GM18868 (cell line): ENCODE measurements around the gene ORC1.

Source experiments
- ATAC-seq: cut with Tn5 transposase; IDR thresholded peaks from one replicate; pipeline ENCODE4 v1.9.1; 2021; ENCODE audit warnings: mild to moderate bottlenecking, moderate library complexity; ENCODE audit not compliant: unreplicated experiment

Gene ORC1

DNA sequence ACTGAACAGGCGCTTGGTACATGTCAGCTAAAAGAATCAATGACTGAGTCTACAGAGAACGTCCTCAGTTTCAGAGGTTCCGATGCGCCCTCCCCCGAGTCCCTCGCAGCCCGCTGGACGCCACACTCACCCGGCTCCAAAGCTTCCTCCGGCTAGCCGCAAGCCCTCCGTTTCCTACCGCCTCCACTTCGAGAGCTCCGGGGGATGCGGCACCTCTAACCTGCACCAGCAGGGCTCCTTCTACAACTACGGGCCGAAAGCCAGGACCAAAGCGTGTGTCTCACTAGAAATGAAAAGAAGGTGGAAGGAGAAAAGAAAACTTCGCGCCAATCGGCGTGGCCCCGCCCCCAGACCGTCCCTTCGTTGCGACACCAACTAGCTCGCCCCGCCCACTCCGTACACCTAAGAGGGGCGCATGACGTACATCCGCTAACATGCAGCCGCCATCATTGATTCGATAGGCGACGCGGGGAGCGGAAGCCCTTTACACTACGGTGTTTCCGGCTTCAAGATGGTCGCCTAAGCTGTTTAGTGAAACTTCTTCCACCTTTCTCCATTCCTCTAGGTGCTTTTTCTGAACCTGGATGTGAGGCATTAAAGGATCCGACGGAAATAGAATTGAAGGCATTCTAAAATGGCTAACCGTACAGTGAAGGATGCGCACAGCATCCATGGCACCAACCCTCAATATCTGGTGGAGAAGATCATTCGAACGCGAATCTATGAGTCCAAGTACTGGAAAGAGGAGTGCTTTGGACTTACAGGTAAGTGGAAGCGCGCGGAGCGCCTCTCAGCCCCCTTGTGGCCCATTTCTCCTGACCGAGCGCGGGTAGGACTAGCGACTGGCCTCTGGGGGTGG lies at the start of gene ORC1, which contains the start of gene PRPF38A:
Gene ORC1, minus strand, starts transcription at position 308 of the 859 bp plus-strand sequence. CDS start 2,200 bp downstream, outside the sequence.
Gene PRPF38A, plus strand, starts transcription at position 487 of the 859 bp plus-strand sequence. Its CDS starts 148 bp downstream, at position 635.
- peak; percentile 96 for ATAC-seq

DNA sequence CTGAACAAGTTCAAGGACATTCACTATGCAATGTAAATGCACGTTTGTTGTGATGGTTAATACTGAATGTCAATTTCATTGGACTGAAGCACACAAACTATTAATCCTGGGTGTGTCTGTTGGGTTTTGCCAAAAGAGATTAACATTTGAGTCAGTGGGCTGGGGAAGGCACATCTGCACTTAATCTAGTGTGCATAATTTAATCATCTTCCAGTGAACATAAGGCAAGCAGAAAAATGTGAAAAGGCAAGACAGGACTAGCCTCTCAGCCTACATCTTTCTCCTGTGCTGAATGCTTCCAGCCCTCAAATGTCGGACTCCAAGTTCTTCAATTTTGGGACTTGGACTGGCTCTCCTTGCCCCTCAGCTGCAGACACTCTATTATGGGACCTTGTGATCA lies 40.2 kb upstream of the ORC1 start:
- ATAC-seq, result no peak

DNA sequence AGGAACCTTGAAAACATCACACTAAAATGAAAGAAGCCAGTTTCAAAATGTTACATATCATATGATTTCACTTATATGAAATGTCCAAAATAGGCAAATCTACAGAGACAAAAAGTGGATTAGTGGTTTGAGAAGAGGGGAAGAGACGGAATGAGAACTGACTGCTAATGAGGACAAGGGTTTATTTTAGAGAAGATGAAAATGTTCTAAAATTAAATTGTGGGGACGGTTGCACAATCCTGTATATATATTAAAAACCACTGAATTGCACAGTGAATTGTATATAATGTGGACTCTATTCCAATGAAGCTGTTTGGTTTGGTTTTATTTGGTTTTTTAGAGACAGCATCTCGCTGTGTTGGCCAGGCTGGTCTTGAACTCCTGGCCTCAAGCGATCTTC lies 35.8 kb upstream of the ORC1 start:
- ATAC-seq, result no peak

DNA sequence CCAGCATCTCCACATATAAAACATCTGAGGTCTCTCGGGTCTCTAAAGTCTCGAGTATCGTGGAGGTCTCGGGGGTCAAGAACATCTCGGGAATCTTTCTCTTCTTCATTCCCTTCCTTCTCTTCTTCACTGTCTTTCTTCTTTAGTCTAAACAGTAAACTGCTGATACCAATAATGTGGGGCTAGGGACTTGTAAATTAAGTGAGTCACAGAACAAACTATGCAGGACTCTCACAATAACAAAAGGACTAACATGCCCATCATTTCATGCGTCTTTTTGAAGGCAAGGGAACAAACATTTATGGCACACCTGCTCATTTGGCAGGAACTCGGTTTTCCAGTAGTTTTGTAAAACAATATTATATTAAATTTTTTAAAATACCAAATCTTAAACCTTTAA lies 32.6 kb upstream of the ORC1 start:
- ATAC-seq, result no peak

DNA sequence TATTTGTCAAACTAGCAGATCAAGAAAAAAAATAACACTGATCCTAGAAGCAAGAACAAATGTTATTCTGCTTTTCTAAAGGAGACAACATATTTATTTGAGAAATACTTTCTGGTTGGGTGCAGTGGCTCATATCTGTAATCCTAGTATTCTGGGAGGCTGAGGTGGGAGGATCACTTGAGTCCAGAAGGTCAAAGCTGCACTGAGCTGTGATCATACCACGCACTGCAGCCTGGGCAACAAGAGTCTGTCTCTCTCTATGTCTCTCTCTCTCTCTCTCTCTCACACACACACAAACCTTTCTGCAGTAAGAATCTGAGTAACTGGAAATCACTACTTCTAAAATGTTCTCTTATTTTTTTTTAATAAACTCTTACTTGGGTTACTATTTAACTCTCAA lies 31.4 kb upstream of the ORC1 start:
- no peak for ATAC-seq

DNA sequence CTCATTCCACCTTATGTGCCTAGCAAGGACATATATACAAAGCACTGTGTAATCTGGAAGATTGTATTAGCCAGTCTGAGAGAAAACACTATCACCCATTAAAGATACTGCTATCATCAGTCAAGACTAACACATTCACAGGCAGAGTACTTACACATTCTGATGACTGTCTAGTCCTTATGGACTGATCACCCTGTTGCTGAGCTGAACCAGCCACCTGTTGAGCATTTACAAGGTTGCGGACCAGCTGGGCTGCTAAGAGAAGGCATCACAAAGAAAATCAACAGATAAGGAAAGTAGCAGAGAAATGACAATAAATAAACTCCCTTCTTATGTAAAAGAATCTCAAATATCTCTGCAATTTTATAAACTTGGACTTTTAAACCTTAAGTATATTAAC lies 31.0 kb upstream of the ORC1 start:
- no peak for ATAC-seq

DNA sequence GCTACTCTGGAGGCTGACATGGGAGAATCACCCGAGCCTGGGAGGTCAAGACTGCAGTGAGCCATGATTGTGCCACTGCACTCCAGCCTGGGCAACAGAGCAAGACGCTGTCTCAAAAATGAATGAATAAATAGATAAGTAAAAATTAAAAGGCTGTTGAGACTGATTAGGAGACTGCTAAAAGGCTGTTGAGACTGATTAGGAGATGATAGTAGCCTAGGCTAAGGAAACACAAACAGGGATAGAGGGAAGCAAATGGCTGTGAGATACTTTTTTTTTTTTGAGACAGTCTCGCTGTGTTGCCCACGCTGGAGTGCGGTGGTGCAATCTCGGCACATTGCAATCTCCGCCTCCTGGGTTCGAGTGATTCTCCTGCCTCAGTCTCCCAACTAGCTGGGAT lies 28.6 kb upstream of the ORC1 start:
- ATAC-seq, result no peak

DNA sequence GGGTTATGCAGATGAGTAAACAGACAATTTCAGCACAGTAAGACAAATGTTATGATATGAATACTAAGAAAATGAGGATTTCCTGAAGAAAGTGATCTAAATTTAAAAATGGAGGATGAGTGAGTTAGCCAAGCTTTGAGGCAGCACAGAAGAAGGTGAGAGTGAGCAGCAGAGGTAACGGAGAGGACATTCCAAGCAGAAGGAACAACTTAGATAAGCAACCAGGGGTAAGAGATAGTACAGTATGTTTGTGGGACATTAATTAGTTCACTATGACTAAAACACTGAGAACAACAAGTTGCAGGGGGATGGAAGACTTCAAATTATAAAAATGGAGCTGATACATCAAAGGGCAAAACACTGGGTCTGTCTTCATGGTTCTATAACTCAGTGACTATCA lies 22.9 kb upstream of the ORC1 start:
- ATAC-seq, result no peak

DNA sequence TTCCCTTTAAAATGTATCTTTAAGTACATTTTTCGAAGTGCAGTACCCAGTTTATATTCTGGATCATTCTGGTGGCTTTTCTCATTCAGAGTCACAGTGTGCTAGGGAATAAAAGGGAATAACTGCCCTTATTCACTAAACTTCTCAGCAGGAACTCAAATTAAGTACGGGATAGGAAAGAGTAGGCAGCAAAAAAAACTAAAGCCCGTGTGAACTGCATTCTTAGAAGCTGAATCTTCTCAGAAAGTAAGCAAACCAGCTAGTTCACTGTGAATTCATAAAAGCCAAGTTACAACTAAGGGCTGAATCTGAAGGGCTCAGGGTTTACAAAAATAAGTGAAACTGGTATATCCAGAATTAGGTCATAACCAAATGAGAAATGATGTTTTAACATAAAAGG lies 22.1 kb upstream of the ORC1 start:
- no peak for ATAC-seq

DNA sequence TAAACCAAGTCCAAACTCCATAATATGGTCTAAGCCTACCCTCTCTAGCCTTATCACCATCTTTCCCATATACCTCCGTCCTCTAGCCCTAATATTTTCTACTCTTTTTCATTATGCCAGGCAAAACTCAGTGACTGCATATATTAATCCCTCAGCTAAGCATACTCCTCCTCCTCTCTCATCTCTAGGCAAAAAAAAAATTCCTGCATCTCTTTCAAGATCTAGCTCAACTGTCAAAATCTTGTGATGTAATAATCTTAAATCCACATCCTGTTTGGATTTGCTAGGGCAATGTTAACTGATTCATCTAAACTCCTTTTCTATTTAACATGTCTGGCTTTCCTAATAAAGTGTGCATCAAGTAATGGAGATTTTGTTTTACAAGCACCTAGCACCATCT lies 20.6 kb upstream of the ORC1 start:
- no peak for ATAC-seq

DNA sequence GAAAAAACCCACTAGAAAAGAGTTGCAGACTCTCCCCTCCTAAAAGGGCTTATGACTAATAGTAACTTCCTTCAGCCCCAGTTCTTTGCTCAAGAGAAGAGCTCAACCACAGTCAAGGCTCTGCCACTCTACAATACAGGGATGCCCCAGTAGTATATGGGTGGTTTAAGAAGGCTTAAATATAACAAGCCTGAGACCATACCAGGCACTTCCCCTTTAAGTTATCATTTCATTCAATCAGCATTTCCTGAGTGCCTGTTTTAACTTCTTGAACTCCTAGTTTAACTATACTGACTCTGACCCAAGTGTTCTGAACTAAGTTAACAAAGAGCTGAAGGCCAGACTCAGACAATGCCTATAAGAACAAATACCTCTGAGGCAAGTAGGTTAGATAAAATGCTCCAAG lies 20.0 kb upstream of the ORC1 start:
- no peak for ATAC-seq

DNA sequence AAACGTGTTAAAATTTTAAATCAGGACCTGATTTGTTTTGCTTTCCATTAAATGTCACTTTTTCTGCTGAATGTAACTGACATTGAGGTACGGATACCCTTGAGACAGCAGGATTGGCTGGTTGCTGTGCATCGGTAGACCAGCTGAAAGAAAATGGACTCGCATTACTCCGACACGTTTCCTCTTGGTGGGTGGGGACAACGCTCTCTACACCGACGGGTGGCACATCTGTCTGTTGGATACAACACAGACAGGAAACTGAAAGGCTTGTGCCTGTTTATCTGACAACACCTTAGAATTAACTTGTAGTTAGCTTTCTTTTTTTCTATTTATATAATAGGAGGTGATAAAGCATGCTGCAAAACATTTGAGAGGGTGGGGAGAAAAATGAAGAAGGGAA lies 19.5 kb upstream of the ORC1 start:
- no peak for ATAC-seq

DNA sequence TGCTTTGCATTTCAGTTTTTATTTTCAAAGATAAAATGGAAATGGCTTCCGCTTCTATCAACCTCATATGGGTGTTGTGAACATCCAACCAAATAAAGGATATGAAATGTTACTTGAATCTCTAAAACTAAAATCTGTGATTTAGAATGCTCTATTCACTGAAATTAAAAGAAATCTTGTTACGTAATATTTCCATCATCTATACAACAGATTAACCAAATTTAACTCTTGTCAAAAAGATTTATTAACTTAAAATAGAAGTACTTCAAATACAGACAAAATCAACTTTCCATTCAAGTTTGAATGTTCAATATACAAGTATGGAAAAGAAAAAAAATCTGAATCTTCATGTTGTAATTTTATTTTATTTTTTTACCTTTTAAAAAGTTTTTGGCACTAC lies 18.8 kb upstream of the ORC1 start:
- ATAC-seq, result no peak

DNA sequence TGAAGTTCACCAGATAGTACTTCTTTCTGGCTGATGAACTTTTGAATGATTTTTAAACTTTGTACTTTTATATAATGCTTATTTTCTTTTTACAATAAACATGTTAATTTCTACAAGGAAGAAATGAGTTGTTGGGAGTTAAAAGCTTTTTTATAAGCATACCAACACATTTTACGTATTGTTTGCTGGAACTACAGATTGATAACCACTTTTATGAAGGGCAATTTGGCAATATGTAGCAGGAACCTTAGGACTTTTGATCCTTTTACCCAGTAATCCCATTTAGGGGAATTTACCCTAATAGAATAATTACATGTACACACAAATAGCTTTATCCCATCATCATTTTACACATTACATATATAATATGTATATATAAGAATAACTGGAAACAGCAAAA lies 16.5 kb upstream of the ORC1 start:
- no peak for ATAC-seq

DNA sequence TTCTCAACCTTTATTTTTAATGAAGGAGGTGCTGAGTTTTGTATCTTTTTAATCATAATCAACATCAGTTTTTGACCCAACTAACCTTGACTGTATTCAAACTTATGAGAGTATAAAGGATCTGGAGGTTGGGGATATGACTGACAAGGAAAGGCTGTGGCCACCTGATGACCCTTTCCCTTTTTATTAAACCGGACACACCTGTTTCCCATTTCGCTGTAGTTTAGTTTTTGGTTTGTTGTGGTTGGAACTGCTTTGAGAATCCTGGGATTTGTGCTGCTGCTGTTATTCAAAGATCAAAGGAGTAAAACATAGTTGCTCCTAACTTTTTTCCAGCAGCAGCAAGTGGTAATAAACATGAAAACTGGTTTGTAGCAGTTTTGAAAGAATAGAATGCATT lies 12.6 kb upstream of the ORC1 start:
- no peak for ATAC-seq

DNA sequence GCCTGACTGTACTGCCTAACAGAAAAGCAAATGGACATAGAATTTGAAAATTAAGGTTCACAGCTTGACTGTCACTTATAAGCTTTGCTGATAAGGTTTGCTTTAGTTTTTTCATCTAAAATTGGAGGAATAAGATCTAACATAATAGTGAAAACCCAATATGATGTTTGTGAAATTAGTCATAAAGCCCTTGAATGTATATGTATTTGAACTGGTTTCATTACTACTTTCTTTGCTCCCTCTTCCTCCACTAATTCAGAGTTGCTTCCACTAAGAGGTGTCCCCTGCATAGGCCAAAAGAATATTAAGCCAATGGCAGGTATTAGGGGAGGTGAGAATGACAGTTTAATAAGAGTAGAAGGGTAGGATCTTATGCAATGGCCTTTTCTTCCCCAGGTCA lies 10.7 kb upstream of the ORC1 start:
- ATAC-seq, result no peak

DNA sequence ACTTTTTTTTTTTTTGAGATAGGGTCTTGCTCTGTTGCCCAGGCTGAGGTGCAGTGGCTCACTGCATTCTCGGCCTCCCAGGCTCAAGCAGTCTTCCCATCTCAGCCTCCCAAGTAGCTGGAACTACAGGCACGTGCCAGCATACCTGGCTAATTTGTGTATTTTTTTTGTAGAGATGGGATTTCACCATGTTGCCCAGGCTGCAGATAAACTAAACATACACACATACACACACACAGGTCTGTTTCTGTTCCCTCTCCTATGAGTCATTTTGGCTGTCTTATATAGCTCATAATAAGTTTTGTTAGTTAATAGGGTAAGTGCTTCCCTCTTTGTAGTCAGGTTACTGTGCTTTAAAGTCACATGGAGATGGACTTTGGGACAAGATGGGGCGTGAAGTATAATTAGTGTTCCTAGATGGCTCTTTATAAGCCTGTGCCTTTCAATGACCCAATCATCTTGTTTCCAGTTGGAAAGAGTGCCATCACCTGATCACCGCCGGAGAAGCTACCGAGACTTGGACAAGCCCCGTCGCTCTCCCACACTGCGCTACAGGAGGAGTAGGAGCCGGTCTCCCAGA lies 9.3 kb upstream of the ORC1 start:
- ATAC-seq, result no peak

DNA sequence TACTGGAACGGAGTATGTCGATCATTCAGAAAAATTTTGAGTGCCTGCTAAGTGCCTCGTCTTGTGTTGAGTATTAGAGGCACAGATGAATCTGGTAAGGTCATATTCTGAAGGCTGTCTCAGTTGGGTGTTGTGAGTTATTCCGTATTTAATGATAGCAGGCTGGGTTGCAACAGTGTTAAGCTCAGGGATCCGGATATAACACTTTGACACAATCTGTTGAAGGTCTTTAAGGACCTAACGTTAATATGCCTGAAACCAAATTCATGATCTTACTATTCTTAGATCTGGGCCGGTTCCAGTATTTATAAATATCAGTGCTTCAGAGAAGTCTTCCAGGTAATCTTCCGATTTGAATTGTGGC lies 734 bp upstream of the ORC1 start:
- ATAC-seq, result no peak

DNA sequence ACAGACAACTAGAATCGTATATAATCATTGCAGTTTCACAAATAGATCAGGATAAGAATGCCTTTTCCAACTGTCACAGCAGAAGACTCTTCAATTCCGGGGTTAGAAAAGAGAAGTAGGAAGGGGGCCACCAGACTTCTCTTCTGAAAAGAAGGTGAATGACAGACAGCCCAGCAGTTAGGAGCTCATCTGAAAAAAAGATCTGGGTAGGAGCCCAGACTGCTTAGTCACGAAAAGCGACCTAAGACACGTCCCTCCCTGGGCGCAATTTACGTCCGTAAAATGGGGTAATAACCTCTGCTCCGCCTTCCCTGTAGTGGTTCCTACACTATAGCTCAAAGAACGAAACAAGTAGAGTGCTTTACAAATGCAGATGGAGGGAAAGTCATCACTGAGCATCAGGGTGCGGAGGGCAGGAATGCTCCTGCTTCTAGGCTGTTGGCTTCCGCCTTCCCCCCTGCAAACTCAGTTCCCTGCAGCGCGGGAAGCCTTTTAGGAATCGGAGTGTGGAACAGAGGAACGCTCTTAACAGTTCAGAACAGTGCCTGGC lies 582 bp downstream of the ORC1 start:
- ATAC-seq, result peak; percentile 55

DNA sequence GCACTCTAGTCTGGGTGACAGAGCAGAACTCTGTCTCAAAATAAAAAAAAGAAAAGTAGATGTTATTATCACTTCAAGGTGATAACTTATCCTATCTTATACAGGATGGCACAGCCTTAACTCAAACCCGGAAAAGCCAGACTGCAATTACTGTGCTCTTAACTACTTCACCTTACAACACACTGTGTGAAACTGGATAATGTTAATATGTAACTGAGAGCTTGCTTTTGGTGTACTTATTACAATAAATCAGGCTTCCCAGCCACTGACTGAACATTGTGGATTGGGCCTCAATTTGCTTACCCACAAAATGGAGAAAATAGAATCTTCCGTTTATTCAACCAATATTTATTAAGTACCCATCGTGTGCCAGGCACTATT lies 1.4 kb downstream of the ORC1 start:
- ATAC-seq, result no peak

DNA sequence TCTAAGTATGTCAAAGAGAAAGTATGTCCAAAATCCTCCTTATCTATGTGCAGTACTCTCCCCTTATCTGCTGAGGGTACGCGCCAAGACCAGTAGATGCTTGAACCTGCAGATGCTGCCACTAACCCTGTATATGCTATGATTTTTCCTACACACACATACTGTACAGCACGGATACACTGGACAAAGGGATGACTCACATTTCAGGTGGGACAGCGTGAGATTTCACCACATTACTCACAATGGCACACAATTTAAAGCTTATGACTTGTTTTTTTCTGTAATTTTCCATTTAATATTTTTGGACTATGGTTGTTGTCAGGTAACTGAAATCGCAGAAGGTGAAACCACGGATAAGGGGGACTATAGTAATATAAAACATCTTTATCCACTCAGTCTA lies 4.1 kb downstream of the ORC1 start:
- no peak for ATAC-seq

DNA sequence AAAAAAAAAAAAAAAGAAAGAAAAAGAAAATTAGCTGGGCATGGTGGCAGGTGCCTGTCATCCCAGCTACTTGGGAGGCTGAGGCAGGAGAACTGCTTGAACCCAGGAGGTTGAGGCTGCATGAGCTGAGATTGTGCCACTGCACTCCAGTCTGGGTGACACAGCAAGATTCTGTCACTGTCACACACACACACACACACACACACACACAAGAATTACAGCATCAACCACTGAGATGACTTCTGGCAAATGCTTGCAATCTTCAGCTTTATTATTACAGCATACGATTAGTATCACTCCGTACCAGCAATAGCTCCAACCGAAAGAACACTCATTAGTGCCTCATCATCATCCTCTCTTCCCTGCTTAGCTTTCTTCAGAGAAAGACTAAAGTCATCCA lies 4.6 kb downstream of the ORC1 start:
- ATAC-seq, result no peak
